ENCODE data around the gene TUBG1. TPM values are rescaled to one million over a fixed set of nuclear protein-coding genes. Genes with fewer than 3 reads are reported as not detected.

TUBG1 gene
- polyA plus RNA-seq, 3 donors = 53.5 to 63.6 (median 54.5) TPM

GRCh38 chr17:42578282-42578869, 31.1 kb upstream of the TUBG1 start:
- DNase-seq (ENCODE audit: low read depth in 3 of 3, low spot score in 2 of 3) = peak in 1 of 3 donors; percentile 76

GRCh38 chr17:42579794-42580551, 29.5 kb upstream of the TUBG1 start:
- no peak for DNase-seq (ENCODE audit: low read depth in 3 of 3, low spot score in 2 of 3)

DNA sequence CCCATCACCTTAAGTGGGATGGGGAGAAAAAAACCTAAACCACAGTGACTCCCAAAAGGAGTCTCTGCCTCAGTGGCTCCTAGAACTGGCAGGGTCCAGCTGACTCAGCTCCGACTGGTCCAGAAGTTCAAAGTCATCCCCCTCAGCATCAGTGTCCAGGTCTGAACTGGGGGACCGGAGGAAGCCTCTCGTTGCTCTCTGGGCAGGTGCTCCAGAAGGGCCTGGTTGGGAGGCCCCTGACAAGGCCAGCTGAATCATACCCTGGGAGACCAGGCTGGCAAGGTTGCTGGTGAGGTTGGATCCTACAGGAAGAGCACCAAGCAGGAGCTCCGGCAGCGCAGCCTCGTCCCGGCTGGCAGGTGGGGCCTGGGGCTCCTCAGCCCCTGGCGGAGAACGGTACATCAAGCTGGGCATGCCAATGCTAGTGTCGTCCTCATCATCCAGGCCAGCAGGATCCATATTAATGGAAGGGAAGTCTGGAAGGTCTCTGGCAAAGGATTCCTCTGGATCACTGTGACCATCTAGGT, 27.7 kb upstream of the TUBG1 start:
- no peak for DNase-seq (ENCODE audit: low read depth in 3 of 3, low spot score in 2 of 3)

DNA sequence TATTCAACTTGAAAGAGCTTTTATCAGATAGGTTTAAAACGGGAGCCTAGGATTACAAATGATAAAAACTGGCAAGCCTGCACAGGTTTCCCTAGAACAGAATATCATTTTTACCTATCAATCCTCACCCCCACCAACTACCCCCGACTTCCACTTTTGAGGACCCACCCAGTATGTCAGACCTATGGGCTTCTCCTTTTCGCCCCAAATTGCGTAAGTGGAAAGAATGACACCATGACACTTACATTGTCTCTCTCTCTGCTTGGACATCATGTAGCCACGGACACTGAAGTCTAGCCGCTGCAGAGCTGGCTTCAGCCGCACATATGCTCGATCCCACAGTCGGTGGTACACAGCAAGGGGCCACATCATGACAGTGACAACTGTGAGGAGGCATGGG, 24.6 kb upstream of the TUBG1 start:
- DNase-seq (ENCODE audit: low read depth in 3 of 3, low spot score in 2 of 3) = no peak

DNA sequence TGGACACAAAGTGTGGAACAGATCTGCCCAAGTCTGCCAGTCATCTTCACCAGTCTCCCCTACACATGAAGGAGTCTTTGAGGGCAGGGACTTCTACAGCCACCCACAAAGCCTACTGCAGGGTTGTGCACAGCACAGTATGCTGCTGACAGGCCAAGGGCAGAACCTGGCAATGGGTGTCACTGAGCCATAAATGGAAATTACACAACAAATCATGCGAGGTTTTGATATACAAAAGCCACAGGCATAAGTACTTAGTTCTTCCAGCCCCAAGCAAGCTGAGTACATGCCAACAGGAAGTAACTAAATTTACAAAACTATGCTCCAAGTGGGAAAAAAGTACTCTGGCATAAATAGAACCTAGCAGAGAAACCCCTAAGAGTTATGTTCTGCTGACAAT, 24.1 kb upstream of the TUBG1 start:
- no peak for DNase-seq (ENCODE audit: low read depth in 3 of 3, low spot score in 2 of 3)

GRCh38 chr17:42586514-42587230, 22.8 kb upstream of the TUBG1 start:
- DNase-seq (ENCODE audit: low read depth in 3 of 3, low spot score in 2 of 3) = no peak

GRCh38 chr17:42590886-42591285, 18.6 kb upstream of the TUBG1 start:
- DNase-seq (ENCODE audit: low read depth in 3 of 3, low spot score in 2 of 3) = no peak

- DNase-seq (ENCODE audit: low read depth in 3 of 3, low spot score in 2 of 3) = no peak
These were observed 18.1 kb upstream of the TUBG1 start for GRCh38 chr17:42591411-42591810.

DNA sequence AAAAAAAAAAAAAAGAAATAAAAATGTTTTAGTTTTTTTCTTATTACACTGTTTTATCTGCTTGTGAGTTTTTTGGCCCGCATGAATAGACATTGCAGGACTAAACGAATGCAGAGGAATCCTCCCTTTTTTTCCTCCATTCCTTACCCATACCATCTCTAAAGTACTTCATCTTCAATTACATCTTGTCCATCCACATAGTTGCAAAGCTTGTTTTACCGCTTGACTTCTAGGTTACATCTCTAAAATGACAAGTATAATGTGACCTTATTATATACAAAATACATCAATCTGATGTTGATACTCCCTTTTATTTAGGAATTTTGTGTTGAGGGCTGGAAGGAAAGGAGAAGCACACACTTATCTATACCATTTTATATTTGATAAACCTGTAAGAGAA, 13.1 kb upstream of the TUBG1 start:
- no peak for DNase-seq (ENCODE audit: low read depth in 3 of 3, low spot score in 2 of 3)

DNA sequence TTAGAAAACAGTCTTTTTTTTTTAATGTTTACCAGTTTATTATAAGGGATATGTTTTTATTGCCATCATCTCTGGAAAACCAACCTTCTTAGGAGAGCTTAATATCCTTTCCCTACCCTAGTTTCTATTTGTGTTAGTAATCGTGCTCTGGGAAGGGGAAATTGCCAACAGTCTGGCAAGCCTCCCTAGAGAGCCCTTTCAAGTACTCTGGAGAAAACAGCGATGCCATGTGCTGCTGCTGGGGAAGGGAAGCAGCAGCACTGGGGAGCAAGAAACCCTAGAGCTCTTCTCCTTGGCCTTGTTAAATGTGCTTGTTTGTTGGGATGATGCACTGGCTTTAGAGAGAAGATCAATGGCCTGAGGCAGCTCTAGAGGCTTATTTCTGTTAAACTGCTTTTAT, 10.6 kb upstream of the TUBG1 start:
- no peak for DNase-seq (ENCODE audit: low read depth in 3 of 3, low spot score in 2 of 3)

DNA sequence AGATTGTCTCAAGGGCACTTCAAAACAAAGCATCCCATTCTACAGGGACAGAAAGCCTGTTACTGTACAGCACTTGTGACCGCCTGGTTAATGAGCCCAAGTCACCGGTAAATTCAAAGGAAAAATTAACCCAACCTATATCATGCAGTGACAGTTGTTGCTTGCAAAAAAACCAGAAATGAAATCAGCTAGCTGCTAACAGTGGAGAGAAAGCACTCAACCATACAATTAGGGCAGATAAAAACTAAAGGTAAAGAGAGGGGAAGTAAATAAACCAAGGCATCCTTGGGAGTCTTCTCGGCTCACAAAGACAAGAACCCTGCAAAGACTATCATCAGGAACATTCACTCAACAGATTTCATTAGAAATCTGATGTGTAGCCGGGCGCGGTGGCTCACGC, 6.2 kb upstream of the TUBG1 start:
- DNase-seq (ENCODE audit: low read depth in 3 of 3, low spot score in 2 of 3) = no peak

DNA sequence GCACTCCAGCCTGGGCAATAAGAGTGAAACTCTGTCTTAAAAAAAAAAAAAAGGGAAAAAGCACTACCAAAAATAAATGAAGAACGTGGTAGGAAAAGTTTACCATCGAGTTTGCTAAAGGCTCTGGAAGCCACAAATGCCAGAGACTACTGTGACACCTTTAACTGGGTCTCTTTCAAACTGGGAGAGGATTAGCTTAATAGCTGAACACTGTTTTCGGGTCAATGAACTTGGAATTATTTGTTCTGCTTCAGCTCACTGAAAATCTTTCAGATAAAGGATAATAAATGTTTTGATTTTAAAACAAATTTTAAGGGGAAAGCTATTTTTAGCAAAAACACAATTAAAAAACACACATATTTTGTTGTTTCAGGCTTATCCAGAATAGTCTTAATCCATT, 1.7 kb upstream of the TUBG1 start:
- no peak for DNase-seq (ENCODE audit: low read depth in 3 of 3, low spot score in 2 of 3)

DNA sequence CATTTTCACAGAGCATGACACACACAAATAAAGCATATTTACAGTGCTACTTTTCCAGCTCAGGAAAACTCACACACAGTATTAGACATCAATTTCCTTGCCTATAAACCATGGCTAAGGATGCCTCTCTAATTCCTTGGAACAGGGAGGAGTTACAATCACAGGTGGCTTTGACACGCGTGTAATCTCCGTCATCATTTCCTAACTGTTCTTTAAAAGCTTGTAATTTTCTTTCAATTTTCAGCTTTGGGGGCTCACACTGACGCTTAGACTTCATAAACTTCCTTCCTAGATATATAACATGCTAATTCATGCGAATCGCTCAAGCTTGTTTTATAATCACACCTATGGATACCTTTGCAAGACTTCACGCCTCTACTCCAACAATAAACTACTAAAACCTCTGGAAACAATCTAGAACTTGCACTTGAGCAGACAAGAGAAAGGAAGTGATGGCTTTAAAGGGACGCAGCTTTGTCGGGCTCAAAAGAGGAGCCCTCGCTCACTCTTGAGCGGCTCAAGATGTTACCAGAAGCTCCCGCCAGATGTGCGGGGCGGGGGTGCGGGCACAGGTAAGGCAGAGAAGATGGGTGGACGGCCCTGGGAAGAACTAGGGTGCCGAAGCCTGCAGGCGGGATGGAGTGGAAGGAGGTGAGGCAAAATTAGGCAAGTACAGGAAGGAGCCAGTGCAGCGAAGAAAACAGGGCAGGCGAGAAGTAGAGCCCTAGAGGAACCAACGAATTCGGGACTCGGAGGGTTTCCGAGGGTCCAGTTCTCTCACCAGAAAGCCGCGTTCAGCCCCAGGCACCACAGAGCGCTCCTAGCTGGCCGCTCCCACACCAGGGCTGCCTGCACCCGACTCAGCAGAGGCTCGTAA, 940 bp upstream of the TUBG1 start:
- peak in 1 of 3 donors; percentile 27 for DNase-seq (ENCODE audit: low read depth in 3 of 3, low spot score in 2 of 3)

DNA sequence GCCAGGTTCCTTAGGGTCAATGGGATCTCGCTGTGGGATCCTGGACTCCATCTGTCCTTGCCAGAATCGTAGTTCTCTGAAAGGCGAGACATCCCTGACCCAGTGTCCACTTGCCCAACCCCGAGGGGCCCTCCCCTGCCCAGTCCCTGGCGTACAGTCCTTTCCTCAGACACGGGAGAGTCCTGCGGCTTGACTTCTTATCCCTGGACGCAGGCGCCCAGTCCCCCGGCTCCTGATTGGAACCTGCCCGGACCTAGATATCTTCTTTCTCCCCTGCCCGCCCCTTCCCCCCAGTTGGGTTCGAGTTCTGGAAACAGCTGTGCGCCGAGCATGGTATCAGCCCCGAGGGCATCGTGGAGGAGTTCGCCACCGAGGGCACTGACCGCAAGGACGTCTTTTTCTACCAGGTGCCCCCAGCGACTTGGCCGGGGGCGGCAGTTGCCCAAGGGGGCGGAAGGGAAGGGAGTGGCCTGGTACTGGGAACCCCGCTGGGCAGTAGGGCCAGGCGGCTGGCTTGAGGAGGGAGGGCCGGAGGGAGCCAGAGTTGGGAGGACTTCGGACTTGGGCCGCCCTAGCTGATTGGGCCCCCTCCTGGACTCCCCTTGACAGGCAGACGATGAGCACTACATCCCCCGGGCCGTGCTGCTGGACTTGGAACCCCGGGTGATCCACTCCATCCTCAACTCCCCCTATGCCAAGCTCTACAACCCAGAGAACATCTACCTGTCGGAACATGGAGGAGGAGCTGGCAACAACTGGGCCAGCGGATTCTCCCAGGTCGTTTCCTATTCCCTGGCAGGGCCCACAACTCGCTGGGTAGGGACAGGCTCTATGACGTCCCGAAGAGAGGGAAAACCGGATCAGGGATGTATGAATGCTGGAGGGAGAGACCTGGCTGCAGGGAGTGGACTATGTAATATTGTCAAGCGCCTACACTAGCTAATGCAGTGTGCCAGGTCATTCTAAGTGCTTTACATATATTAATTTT, 625 bp downstream of the TUBG1 start:
- DNase-seq (ENCODE audit: low read depth in 3 of 3, low spot score in 2 of 3) = peak in 1 of 3 donors; percentile 21

- DNase-seq (ENCODE audit: low read depth in 3 of 3, low spot score in 2 of 3) = no peak
These were observed 2.5 kb downstream of the TUBG1 start for GRCh38 chr17:42612013-42612412.

- no peak for DNase-seq (ENCODE audit: low read depth in 3 of 3, low spot score in 2 of 3)
These were observed 4.3 kb downstream of the TUBG1 start for GRCh38 chr17:42613699-42614295.

GRCh38 chr17:42617956-42618431, 8.5 kb downstream of the TUBG1 start:
- no peak for DNase-seq (ENCODE audit: low read depth in 3 of 3, low spot score in 2 of 3)

DNA sequence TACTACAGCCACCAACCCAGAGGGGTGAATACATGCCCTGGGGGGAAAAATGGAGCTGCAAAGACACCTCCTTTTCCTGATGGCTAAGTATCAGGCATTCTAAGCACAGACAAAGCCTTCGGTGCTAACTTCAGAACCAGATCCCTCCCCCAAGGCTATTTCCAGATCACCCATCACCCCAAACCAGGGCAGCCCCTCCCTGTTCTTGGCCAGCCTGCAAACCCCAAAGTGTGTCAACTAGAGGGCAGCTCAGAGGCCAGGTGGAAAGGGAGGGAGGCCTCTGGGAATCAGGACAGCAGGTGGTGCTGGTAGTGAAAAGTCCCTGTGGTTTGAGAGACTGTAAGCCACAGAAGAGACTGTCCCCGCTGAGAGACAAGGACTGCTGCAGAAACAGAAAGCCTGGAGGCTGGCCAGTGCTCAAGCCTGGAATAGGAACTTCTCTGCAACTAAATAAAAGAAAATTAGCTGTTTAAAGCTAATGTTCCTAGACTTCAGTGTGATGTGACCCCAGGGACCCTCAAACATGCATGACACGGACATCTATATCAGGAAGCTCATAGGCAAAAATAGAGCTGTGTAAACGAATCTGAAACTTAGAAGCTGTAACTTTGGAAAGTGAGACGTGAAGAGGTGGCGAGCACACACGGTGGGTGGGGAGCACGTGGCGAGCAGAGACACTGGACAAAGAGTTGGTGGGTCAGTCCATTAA, 9.1 kb downstream of the TUBG1 start:
- DNase-seq (ENCODE audit: low read depth in 3 of 3, low spot score in 2 of 3) = no peak

Measured in right renal cortex interstitium (tissue), 3 donors.